NCI-H524 (cell line): Measurements from ENCODE around the gene SNAP91.
"Not testable (repeated sequence)": the region's sequence is repeated elsewhere in the genome, so short reads cannot be mapped to it uniquely, and the experiment has no call there.

Experiments used
- DNase-seq, 2 experiments: peaks; one replicate each; lab custom pipeline; 2025; lab: John Stamatoyannopoulos, UW

Gene SNAP91

GRCh38 chr6:83633149-83633548 lies 75.8 kb downstream of the SNAP91 start:
- no peak for DNase-seq

- not testable (repeated sequence) for DNase-seq
These were observed 79.0 kb downstream of the SNAP91 start for GRCh38 chr6:83629908-83630307.

GRCh38 chr6:83615025-83615999 lies 93.6 kb downstream of the SNAP91 start:
- peak; percentile 12 to 51 for DNase-seq

GRCh38 chr6:83613378-83613777 lies 95.5 kb downstream of the SNAP91 start:
- DNase-seq = no peak

GRCh38 chr6:83609248-83609647 lies 99.7 kb downstream of the SNAP91 start:
- no peak for DNase-seq

GRCh38 chr6:83605517-83605916 lies 103.4 kb downstream of the SNAP91 start:
- DNase-seq = no peak

GRCh38 chr6:83603551-83603950 lies 105.3 kb downstream of the SNAP91 start:
- no peak for DNase-seq

GRCh38 chr6:83601119-83601518 lies 107.8 kb downstream of the SNAP91 start:
- DNase-seq = no peak

GRCh38 chr6:83600459-83600858 lies 108.4 kb downstream of the SNAP91 start:
- DNase-seq = no peak

GRCh38 chr6:83597511-83597910 lies 111.4 kb downstream of the SNAP91 start:
- peak in 1 of 2 experiments; percentile 51 for DNase-seq

- DNase-seq = peak; percentile 70 to 88
These were observed 111.8 kb downstream of the SNAP91 start for GRCh38 chr6:83597051-83597450.

- no peak for DNase-seq
These were observed 114.0 kb downstream of the SNAP91 start for GRCh38 chr6:83594941-83595340.

- no peak for DNase-seq
These were observed 115.5 kb downstream of the SNAP91 start for GRCh38 chr6:83593395-83593785.

- DNase-seq = peak; percentile 24 to 40
These were observed 116.0 kb downstream of the SNAP91 start for GRCh38 chr6:83592770-83593394.

- DNase-seq = no peak
These were observed 118.5 kb downstream of the SNAP91 start for GRCh38 chr6:83590416-83590815.

GRCh38 chr6:83589076-83589475 lies 119.8 kb downstream of the SNAP91 start:
- DNase-seq = no peak

- no peak for DNase-seq
These were observed 130.8 kb downstream of the SNAP91 start for GRCh38 chr6:83578057-83578456.

GRCh38 chr6:83574783-83575182 lies 134.1 kb downstream of the SNAP91 start:
- DNase-seq = no peak

GRCh38 chr6:83571663-83572185 lies 137.2 kb downstream of the SNAP91 start:
- not testable (repeated sequence) for DNase-seq

- no peak for DNase-seq
These were observed 149.9 kb downstream of the SNAP91 start for GRCh38 chr6:83558975-83559374.

- no peak for DNase-seq
These were observed 152.0 kb downstream of the SNAP91 start for GRCh38 chr6:83556871-83557270.

GRCh38 chr6:83551748-83552147 lies 157.2 kb downstream of the SNAP91 start:
- not testable (repeated sequence) for DNase-seq

GRCh38 chr6:83550482-83550881 lies 158.4 kb downstream of the SNAP91 start:
- DNase-seq = not testable (repeated sequence)
